Vagina (tissue), 2 donors: ENCODE data around the gene ARAP3.

Source experiments
- CTCF ChIP-seq, 3 experiments: fragments of 450-650 bp in 2 of 3; fragments of 200-600 bp in 1 of 3; sonication (generic) in 1 of 3; IDR thresholded peaks; one replicate each; pipeline ENCODE4 v1.5.1; 2017 to 2019; ENCODE audit warnings: antibody characterized with exemption in 3 of 3, mild to moderate bottlenecking in 2 of 3, moderate library complexity in 2 of 3
- POLR2A ChIP-seq, 2 donors: fragments of 450-650 bp; IDR thresholded peaks; one replicate each; pipeline ENCODE4 v1.6.1; 2017; ENCODE audit warnings: antibody characterized with exemption in 2 of 2, mild to moderate bottlenecking in 2 of 2, moderate library complexity in 2 of 2

- TF ChIP-seq POLR2A (IDR thresholded peaks at IDR 0.05) (no peak), CTCF (IDR thresholded peaks at IDR 0.05) (no peak)
Observed at GRCh38 chr5:141675672-141676071, 6.4 kb downstream of the ARAP3 start.
